Measurements from ENCODE around the gene DIPK1A.
"Not testable (repeated sequence)": the region's sequence is repeated elsewhere in the genome, so short reads cannot be mapped to it uniquely, and the experiment has no call there.

The DIPK1A gene

GRCh38 chr1:92975551-92976232 lies 14.4 kb upstream of the DIPK1A start:
- no peak for DNase-seq

- not testable (repeated sequence) for DNase-seq
These were observed 12.8 kb upstream of the DIPK1A start for GRCh38 chr1:92974112-92974511.

GRCh38 chr1:92973203-92973897 lies 12.1 kb upstream of the DIPK1A start:
- DNase-seq: no peak

- DNase-seq: no peak
These were observed 11.3 kb upstream of the DIPK1A start for GRCh38 chr1:92972409-92973129.

GRCh38 chr1:92971932-92972331 lies 10.7 kb upstream of the DIPK1A start:
- DNase-seq: not testable (repeated sequence)

GRCh38 chr1:92970990-92971689 lies 9.9 kb upstream of the DIPK1A start:
- no peak for DNase-seq

GRCh38 chr1:92969517-92969916 lies 8.3 kb upstream of the DIPK1A start:
- no peak for DNase-seq

GRCh38 chr1:92968138-92969032 lies 7.1 kb upstream of the DIPK1A start:
- no peak for DNase-seq

GRCh38 chr1:92964998-92965397 lies 3.7 kb upstream of the DIPK1A start:
- no peak for DNase-seq

- DNase-seq: no peak
These were observed 3.1 kb upstream of the DIPK1A start for GRCh38 chr1:92964316-92964715.

GRCh38 chr1:92961896-92962752 lies 862 bp upstream of the DIPK1A start:
- peak in 1 of 2 donors; percentile 46 for DNase-seq

- DNase-seq: peak; percentile 46 to 50
These were observed 699 bp downstream of the DIPK1A start for GRCh38 chr1:92960395-92961130.

GRCh38 chr1:92958203-92958970 lies 2.9 kb downstream of the DIPK1A start:
- DNase-seq: no peak

GRCh38 chr1:92957030-92957734 lies 4.1 kb downstream of the DIPK1A start:
- DNase-seq: no peak

GRCh38 chr1:92956254-92957029 lies 4.8 kb downstream of the DIPK1A start:
- DNase-seq: no peak

- no peak for DNase-seq
These were observed 7.8 kb downstream of the DIPK1A start for GRCh38 chr1:92953491-92953890.

- DNase-seq: no peak
These were observed 8.5 kb downstream of the DIPK1A start for GRCh38 chr1:92952714-92953113.

GRCh38 chr1:92951141-92951582 lies 10.1 kb downstream of the DIPK1A start:
- no peak for DNase-seq

All from stimulated activated CD4-positive, alpha-beta T cell treated with anti-CD3 and anti-CD28 coated beads, Interleukin-2, amount 100 ng/mL, for 48 hours (primary cell).